Nephron (organoid): ENCODE data around the gene NFIC.
A peak's percentile ranks its signal among the peaks of the same experiment; 100 is the strongest.
"Not testable (repeated sequence)": the region's sequence is repeated elsewhere in the genome, so short reads cannot be mapped to it uniquely, and the experiment has no call there.

ENCODE experiments used
- H3K27ac Mint-ChIP-seq, 3 experiments: 2 replicates each; pipeline ENCODE4 v1.8.0; 2020; ENCODE audit warnings: mixed read lengths in 3 of 3, mild to moderate bottlenecking in 2 of 3, moderate library complexity in 1 of 3
- H3K27me3 Mint-ChIP-seq: 2 replicates; pipeline ENCODE4 v1.8.0; 2021; ENCODE audit warnings: low read depth, mild to moderate bottlenecking, moderate library complexity, mixed read lengths
- H3K36me3 Mint-ChIP-seq: 2 replicates; pipeline ENCODE4 v1.8.0; 2020; ENCODE audit warnings: low read depth, mixed read lengths
- H3K4me1 Mint-ChIP-seq: 2 replicates; pipeline ENCODE4 v1.8.0; 2020; ENCODE audit warnings: mixed read lengths
- H3K4me3 Mint-ChIP-seq, 3 experiments: 2 replicates each; pipeline ENCODE4 v1.8.0; 2020; ENCODE audit warnings: mild to moderate bottlenecking in 3 of 3, mixed read lengths in 3 of 3, moderate library complexity in 2 of 3
- H3K9me3 Mint-ChIP-seq: 2 replicates; pipeline ENCODE4 v1.8.0; 2020; ENCODE audit warnings: mixed read lengths
- TF ChIP-seq, protein P1 (sequence below), 3 experiments: fragments of 200-600 bp; sonication (generic); IDR thresholded peaks; one replicate each; pipeline ENCODE4 v1.5.0; 2021; ENCODE audit warnings: antibody characterized with exemption in 3 of 3; ENCODE audit not compliant: unreplicated experiment in 3 of 3

NFIC gene

GRCh38 chr19:3389446-3389778 lies 23.0 kb downstream of the NFIC start:
- no peak overlapping the region for H3K27ac Mint-ChIP-seq
- TF ChIP-seq, protein P1, sequence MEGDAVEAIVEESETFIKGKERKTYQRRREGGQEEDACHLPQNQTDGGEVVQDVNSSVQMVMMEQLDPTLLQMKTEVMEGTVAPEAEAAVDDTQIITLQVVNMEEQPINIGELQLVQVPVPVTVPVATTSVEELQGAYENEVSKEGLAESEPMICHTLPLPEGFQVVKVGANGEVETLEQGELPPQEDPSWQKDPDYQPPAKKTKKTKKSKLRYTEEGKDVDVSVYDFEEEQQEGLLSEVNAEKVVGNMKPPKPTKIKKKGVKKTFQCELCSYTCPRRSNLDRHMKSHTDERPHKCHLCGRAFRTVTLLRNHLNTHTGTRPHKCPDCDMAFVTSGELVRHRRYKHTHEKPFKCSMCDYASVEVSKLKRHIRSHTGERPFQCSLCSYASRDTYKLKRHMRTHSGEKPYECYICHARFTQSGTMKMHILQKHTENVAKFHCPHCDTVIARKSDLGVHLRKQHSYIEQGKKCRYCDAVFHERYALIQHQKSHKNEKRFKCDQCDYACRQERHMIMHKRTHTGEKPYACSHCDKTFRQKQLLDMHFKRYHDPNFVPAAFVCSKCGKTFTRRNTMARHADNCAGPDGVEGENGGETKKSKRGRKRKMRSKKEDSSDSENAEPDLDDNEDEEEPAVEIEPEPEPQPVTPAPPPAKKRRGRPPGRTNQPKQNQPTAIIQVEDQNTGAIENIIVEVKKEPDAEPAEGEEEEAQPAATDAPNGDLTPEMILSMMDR (IDR thresholded peaks at IDR 0.05; ENCODE audit: unreplicated experiment in 3 of 3), result no peak

GRCh38 chr19:3389876-3390371 lies 23.5 kb downstream of the NFIC start:
- Mint-ChIP-seq H3K4me3 (no peak overlapping the region), H3K27ac (peak overlapping the region in 2 of 3 experiments; percentile 53 to 58), H3K9me3 (no peaks in the 10 kb centered on the region), H3K36me3 (no peaks in the 10 kb centered on the region), H3K4me1 (peaks cover 26% of the 10 kb centered on the region), H3K27me3 (no peaks in the 10 kb centered on the region)
- TF ChIP-seq, protein P1 (IDR thresholded peaks at IDR 0.05; ENCODE audit: unreplicated experiment in 3 of 3), result no peak

More at GRCh38 chr19:3389446-3389778, 23.0 kb downstream of the NFIC start:
- Mint-ChIP-seq H3K36me3 (no peaks in the 10 kb centered on the region), H3K27me3 (no peaks in the 10 kb centered on the region), H3K4me1 (peaks cover 26% of the 10 kb centered on the region), H3K9me3 (no peaks in the 10 kb centered on the region), H3K4me3 (no peak overlapping the region)

DNA sequence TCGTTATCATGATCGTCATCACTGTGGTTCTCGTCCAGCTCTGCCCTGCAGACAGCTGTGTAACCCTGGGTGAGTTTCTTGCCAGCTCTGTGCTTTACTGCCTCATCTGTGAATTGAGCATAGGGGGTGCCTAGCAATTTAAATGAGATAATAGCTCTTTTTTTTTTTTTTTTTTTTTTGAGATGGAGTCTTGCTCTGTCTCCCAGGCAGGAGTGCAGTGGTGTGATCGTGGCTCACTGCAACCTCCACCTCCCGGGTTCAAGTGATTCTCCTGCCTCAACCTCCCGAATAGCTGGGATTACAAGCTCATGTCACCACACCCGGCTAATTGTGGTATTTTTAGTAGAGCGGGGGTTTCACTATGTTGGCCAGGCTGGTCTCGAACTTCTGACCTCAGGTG lies 25.5 kb downstream of the NFIC start:
- not testable (repeated sequence) for H3K4me3 Mint-ChIP-seq, H3K27ac Mint-ChIP-seq, H3K27me3 Mint-ChIP-seq, H3K9me3 Mint-ChIP-seq, H3K36me3 Mint-ChIP-seq
- peaks cover 16% of the 10 kb centered on the region for H3K4me1 Mint-ChIP-seq

- Mint-ChIP-seq H3K27me3 (no peaks in the 10 kb centered on the region), H3K4me1 (peaks cover 16% of the 10 kb centered on the region), H3K4me3 (no peak overlapping the region), H3K27ac (no peak overlapping the region), H3K9me3 (no peaks in the 10 kb centered on the region), H3K36me3 (no peaks in the 10 kb centered on the region)
- TF ChIP-seq, protein P1 (IDR thresholded peaks at IDR 0.05; ENCODE audit: unreplicated experiment in 3 of 3), result no peak
These were observed 26.1 kb downstream of the NFIC start for GRCh38 chr19:3392480-3392879.

DNA sequence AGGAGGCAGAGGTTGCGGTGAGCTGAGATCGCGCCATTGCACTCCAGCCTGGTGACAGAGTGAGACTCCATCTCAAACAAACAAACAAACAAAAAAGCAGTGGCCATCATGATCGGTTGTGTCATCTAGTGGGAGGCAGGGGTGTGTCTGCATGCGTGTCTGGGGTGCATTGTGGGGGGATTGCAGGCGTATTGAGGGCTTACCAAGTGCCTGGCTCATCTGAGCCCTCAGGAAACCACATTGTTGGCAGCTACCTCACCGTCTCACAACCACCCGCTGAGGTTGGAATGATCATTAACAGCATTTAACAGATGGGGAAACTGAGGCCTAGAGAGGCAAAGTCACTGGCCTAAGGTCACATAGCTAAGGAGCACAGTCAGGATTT lies 30.5 kb downstream of the NFIC start:
- Mint-ChIP-seq H3K4me3 (no peak overlapping the region), H3K27me3 (no peaks in the 10 kb centered on the region), H3K27ac (peak overlapping the region in 1 of 3 experiments; percentile 41), H3K36me3 (peaks cover 4% of the 10 kb centered on the region), H3K4me1 (peaks cover 5% of the 10 kb centered on the region), H3K9me3 (no peaks in the 10 kb centered on the region)
- TF ChIP-seq, protein P1 (IDR thresholded peaks at IDR 0.05; ENCODE audit: unreplicated experiment in 3 of 3), result no peak

DNA sequence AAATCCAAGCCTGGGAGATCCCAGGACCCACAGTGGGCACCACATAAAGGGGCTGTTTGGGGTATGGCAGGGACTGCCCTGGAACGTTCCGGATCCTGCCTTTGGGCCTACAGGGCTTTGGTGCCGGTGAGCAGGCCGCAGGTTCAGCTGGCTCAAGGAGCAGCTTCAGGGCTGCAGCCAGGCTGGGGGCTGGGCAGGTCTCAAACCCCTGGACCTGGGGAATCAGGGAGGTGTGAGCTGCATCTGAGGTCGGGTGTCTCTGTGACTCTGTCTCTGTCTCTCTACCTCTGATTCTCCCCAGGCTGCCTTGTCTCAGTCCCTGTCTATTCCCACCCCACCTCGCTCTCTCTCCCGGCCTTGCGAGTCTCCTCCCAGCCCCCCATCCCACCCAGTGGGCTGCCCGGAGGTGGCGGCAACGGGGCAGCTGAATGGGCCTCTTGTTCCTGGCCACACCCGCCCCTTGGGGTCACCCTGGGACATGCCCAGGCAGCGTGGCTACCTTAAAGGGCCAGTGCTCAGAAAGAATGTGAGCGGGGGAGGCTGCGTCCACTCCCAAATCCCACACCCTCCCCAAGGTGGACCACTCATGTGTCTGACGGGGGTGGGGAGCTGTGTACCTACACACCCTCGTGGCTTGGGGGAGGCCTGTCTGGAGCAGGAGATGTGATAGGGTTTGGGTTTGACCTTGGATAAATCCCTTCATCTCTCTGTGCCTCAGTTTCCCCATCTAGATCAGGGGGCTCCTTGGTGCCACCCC lies 31.1 kb downstream of the NFIC start:
- TF ChIP-seq, protein P1 (IDR thresholded peaks at IDR 0.05; ENCODE audit: unreplicated experiment in 3 of 3), result no peak
- Mint-ChIP-seq H3K9me3 (no peaks in the 10 kb centered on the region), H3K27me3 (no peaks in the 10 kb centered on the region), H3K27ac (no peak overlapping the region), H3K4me1 (peaks cover 9% of the 10 kb centered on the region), H3K36me3 (peaks cover 7% of the 10 kb centered on the region), H3K4me3 (no peak overlapping the region)
